HG03139 (cell line): Measurements from ENCODE around the gene MAP2K5.

Experiments used
- ATAC-seq: cut with Tn5 transposase; IDR thresholded peaks from one replicate; pipeline ENCODE4 v1.9.1; 2021; ENCODE audit not compliant: unreplicated experiment

MAP2K5 gene

GRCh38 chr15:67777773-67778172, 235.3 kb downstream of the MAP2K5 start:
- ATAC-seq = no peak

DNA sequence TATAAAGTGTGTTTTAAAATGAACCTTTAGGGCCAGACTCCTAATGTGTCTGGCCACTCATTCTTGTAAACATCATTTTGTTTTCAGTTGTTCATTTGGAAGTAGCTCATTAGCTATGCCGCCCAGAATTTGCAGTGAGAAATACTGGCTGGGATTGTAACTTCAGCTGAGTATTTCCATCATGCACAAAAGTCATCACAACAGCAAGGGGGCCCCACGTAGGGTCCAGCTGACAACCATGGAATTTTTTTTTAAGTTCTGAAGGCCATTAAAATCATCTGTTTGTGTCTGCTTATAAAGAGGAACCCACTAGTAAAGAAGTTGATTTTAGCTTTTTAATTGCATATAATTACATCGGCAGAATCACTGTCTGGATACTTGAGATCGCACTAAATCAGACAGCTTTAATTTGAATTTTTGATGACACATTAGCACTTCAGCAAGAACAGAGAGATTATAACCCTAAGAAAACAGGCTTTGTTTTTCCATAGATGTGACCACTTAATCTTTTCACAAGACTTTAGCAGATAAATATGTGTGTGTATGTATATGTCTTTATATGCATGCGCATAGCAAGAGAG, 236.6 kb downstream of the MAP2K5 start:
- no peak for ATAC-seq

- ATAC-seq = no peak
Measured at GRCh38 chr15:67779549-67780111, 237.1 kb downstream of the MAP2K5 start.

GRCh38 chr15:67781061-67781460, 238.6 kb downstream of the MAP2K5 start:
- ATAC-seq = no peak

DNA sequence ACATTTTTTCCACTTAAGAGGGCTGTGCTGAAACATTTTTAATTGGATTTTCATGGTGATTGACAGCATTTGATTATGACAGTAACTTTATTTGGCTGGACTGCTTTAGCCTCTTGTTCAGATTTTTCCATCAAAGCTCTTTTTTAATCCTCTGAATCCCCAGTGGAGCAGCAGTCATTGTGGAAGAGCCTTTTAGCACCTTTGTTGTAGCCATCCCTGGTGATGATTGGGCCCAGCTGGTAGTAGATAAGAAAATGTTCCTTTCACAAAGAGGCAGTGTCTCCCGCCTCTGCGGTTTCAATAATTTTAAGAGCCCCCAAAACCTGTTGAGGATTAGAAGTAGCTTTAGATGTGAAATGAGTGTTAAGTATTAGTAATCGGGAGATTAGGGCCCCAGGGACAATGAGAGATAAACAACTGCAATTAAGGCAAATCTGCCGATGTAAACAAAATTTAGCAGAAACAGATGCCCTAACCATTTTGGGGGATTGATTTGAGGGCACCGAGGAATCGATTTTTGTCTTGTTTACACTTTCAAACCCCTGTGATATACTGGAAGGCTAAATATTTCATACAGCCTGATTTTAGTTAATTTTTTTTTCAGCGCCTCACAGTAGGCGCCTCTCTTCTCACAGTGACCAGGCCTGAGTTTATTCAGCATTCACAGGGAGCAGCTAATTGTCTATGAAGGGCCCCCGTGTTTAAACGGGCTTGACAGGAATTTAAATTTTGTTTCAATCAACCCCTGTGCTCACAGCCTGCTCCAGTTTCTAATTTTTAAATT, 239.6 kb downstream of the MAP2K5 start:
- ATAC-seq = no peak

- ATAC-seq = no peak
Measured at GRCh38 chr15:67782691-67782991, 240.1 kb downstream of the MAP2K5 start.

DNA sequence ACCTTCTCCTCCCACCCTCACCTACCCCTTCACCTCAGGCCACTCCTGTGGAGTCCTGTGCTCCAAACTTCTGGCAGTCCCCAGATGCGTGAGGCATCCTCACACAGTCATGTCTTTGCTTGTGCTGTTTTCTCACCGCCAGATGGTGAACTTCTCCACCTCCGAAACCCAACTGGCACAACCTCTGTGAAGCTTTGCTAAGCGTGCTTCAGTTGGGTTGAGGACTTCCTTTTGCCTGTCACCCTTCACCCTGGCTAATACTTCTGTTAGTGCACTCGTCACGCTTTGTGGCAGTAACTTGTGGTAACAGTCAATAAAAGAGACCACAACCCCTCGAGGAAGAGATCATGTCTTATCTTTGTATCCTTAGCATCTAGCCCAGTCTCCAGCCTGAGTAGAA, 240.8 kb downstream of the MAP2K5 start:
- peak; percentile 51 for ATAC-seq

DNA sequence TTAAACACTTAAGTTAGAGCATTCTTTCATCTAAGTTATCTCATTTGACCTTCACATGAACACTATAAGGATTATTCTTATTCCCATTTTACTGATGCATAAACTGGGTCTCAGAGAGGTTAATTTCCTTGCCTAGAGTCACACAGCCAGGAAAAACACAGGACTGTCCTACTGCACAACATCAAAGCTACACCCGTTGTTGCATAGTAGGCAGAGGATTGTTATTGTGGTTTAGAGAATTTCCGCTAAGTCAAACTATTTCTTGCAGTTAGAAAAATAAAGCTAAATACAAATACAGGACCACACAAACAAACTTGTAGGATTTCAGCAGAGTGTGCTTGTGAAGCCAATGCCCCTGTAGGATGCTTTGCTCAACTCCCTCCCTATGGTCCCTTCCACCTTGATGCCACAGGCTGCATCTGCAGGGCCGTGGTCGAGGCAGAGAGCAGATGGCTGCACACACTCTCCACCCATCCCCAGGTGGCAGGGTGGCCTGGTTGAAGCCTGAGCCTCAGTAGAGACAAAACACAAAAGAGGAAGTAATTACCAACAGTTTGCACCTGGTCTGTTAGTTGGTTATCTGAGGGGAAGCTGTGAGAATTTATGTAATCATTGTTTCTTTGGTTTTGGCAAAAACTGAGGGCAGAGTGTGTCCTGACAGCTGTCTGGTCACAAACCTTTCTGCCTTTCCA, 241.7 kb downstream of the MAP2K5 start:
- ATAC-seq = peak; percentile 71

GRCh38 chr15:67784856-67785430, 242.4 kb downstream of the MAP2K5 start:
- no peak for ATAC-seq

DNA sequence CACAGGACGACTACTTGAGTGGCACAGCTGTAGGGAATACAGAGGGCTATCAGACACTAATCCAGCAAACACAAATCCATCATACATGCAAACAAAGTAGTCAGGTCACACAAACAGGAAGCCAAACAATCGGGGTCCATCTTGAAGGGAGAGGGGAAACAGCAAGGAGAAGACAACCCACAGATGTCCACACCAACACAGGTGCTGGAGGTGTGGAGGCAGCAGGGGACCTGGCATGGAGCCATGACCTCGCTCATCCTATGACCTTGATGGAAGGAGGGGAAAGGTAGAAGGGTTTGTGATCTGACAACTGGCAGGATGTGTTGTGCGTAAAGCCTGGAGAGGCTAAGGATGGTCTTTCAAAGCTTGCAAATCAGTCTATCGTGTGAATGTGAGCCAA, 242.9 kb downstream of the MAP2K5 start:
- no peak for ATAC-seq

- no peak for ATAC-seq
Measured at GRCh38 chr15:67786646-67787045, 244.1 kb downstream of the MAP2K5 start.

GRCh38 chr15:67788986-67789385, 246.5 kb downstream of the MAP2K5 start:
- no peak for ATAC-seq

- ATAC-seq = no peak
Measured at GRCh38 chr15:67790610-67791319, 248.3 kb downstream of the MAP2K5 start.

DNA sequence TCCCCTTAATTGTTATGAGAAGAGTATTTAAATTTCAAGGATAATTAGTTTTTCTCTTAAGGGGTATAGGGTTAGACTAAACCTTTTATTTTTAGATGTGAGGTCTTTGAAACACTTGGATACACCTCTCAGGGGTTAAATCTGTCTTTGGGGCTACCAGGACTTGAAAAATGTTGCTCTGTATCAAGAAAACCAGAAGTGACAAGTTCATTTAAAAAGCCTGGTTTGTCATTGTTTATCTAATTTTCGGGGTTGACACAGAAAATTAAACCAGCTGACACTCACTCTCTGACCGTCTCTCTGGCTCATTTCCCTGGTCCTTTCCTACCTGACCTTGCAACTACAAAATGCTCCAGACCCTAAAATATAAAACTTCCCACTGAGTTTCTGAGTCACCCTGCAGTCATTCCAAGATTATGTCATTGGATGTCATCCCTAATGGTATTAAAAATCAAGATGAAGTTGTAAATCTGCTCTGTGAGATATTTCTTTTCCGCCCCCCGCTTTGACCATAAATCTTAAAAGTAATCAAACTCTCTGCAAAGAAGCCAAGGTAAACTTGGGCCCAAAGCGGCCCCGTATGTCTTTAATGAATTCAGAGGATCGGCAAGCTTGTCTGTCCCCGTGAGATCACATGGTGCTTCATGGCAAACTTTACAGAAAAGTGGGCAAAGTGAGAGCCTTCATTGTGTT, 249.9 kb downstream of the MAP2K5 start:
- ATAC-seq = no peak

GRCh38 chr15:67794832-67795574, 252.5 kb downstream of the MAP2K5 start:
- ATAC-seq = no peak

DNA sequence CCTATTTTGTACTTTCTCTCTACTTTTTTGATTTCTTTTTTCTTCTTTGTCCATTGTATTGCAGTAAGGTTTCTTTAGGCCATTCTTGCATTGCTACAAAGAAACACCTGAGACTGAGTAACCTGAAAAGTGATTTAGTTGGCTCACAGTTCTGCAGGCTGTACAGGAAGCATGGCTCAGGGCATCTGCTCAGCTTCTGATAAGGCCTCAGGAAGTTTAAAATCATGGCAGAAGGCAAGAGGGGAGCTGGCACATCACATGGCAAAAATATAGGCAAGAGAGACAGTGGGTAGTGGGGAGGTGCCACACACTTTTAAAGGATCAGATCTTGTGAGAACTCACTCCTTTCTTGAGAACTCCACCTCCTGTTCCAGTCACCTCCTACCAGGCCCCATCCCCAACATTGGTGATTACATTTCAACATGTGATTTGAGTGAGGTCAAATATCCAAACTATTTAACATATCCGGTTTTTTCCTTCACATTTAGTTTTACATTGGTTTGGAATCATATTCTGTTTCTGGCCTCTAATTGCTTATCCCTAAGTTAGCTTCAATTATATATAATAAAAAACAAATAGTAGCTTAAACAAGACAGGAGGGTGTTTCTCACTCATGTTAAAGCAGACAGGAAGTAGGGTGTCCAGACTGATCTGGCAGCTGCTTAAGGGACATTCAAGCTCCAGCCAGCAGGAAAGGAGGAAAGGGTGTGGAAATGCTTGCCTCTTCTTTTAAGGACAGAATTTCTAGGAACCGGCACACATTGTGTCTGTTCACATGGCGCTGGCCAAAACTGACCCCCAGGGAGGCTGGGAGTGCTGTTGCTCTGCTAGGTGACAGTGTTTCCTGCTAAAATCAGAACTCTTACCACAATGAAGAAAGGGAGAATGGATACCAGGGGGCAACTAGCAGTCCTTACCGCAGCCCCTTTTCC, 254.0 kb downstream of the MAP2K5 start:
- ATAC-seq = no peak

DNA sequence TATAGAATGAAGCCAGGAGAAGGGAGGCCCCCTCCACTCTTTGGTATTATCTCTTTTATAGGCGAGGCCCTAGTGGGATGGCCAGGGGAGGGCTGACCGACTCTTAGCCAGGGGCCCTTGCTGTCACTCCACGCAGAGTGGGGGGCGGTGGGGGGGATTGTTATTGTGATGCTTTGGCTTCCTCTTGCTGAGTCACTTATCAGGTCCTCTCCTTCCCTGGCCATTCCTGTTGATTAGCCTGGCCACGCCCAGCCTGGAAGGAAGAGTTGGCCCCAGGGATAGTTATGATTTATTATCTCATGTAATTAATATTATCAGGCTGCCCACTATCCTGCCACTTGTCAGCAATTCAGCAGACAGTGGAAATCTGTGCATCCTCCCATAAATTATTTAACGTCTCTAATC, 257.3 kb downstream of the MAP2K5 start:
- no peak for ATAC-seq

DNA sequence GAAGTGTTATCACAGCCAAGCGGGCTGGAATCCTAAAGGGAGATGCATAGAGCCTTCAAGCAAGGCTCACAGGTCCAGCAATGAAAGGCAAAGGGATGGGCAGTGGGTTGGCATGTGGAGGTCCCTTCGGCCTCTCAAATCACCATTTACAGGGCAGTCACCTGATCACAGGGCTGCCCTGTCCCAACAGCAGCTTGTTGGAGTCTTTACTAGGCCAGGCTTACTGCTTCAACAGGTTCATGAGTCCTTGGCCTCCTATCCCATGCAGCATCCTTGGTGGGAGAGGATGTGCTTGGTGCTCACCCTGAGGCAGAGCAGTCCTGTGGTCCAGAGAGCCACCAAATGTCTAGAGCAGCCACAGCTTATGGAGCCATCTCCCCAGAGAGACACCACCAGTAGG, 258.6 kb downstream of the MAP2K5 start:
- ATAC-seq = no peak
